Measurements from ENCODE around the gene ACP2. TPM values are rescaled to one million over a fixed set of nuclear protein-coding genes. Genes with fewer than 3 reads are reported as not detected.
A peak's percentile ranks its signal among the peaks of the same experiment; 100 is the strongest.

ACP2 gene
- total RNA-seq, 2 experiments from 2014 or later, result 24.5 to 26.5 TPM

DNA sequence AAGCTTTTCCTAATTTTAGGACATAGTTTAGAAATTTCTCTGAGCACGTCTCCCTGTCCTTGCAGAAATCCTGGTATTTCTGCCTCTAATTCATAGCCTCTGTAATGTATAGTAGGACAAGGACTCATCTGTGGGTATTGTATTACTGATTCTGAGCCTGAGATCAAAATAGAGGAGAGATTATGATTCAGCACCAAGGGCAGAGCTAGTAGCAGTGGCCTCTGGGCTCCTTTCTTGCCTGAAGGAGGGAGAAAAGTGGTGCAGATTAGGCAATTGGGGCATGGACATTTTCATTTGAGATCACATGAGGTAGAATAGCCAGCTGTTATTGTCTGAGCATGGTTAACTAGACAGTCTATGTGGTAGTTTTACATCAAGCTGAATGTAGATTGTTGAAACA is 24.1 kb upstream of the ACP2 start:
- Histone ChIP-seq H3K79me2 (ENCODE audit: insufficient read depth, low read depth, low read length) (peaks cover 41% of the 10 kb centered on the region), H3K4me1 (ENCODE audit: insufficient read depth, low read length, poor library complexity, severe bottlenecking) (peaks cover 38% of the 10 kb centered on the region), H3K27ac (ENCODE audit: low read depth, low read length, poor library complexity, severe bottlenecking) (peak overlapping the region; percentile 27), H3K4me3 (ENCODE audit: low read depth, low read length, poor library complexity, severe bottlenecking) (peak overlapping the region; percentile 78), H3K4me2 (ENCODE audit: low read length) (peak overlapping the region; percentile 86), H3K9me2 (ENCODE audit: insufficient read depth, low read length) (no peaks in the 10 kb centered on the region), H2AFZ (ENCODE audit: low read length) (no peak overlapping the region), H3K9me3 (ENCODE audit: low read length) (no peaks in the 10 kb centered on the region), H4K20me1 (ENCODE audit: insufficient read depth, low read length) (peaks cover 24% of the 10 kb centered on the region; the same call in 1 of the 2 replicates), H3K36me3 (ENCODE audit: insufficient read depth, low read length) (peaks cover 41% of the 10 kb centered on the region)
- intact Hi-C loops (cut with micrococcal nuclease; ENCODE audit: unreplicated experiment), result loop anchor here (5.0 kb wide), 3 partner anchors 100 to 580 kb away; no protein-coding TSS in a partner anchor
- no peak for TF ChIP-seq EZH2phosphoT487 (IDR thresholded peaks at IDR 0.05; ENCODE audit: borderline replicate concordance, low read depth, low read length)
- TF ChIP-seq, protein P1, sequence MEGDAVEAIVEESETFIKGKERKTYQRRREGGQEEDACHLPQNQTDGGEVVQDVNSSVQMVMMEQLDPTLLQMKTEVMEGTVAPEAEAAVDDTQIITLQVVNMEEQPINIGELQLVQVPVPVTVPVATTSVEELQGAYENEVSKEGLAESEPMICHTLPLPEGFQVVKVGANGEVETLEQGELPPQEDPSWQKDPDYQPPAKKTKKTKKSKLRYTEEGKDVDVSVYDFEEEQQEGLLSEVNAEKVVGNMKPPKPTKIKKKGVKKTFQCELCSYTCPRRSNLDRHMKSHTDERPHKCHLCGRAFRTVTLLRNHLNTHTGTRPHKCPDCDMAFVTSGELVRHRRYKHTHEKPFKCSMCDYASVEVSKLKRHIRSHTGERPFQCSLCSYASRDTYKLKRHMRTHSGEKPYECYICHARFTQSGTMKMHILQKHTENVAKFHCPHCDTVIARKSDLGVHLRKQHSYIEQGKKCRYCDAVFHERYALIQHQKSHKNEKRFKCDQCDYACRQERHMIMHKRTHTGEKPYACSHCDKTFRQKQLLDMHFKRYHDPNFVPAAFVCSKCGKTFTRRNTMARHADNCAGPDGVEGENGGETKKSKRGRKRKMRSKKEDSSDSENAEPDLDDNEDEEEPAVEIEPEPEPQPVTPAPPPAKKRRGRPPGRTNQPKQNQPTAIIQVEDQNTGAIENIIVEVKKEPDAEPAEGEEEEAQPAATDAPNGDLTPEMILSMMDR (conservative IDR thresholded peaks at IDR 0.05; ENCODE audit: low read length), result no peak
- CTCF ChIA-PET (ENCODE audit: unreplicated experiment), result interaction anchor here (0.7 kb wide), 2 partner anchors 52 to 308 kb away, joined by 3 read pairs; no protein-coding TSS in a partner anchor
- BruUV-seq (replicated peaks), result no TSS peak
- DNase-seq (ENCODE audit: low spot score), result peak; percentile 13
- POLR2A ChIA-PET, result interaction anchor here (0.8 to 2.0 kb wide), 5 partner anchors 10 to 170 kb away, joined by 3 to 7 read pairs (median 3); partner anchors contain the start of gene ACP2

DNA sequence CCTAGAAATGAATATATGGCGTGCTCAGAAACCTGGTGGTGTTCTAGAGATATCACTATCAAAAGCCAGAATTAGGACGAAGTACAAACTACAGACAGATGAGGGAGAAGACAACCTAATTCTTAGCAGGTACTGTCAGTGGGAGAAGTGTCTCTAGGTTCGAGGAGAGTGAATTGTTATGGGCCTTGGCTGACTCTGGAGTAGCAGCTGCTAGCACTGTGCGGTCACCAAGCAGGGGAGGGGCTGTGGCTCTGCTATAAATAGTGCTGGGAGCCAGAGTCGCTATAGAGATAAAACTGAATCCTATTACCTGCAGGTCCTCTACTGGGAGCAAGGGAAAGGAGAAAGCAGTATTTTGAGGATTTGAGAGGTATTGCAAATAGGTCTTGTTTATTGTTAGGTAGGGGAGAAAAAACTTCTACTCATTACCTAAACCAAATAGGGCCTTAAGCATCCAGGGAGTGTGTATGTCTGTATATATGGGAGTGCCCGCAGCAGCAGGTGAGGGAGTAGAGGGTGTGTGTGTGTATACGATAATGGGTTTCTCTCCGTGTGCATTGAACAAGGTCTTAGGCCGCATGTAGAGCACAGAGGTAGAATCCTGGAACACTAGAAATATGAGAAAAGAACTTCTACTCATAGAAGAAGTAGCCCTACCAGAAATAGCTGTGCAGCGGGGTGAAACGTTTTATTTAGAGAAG is 23.5 kb upstream of the ACP2 start:
- CTCF ChIA-PET (ENCODE audit: unreplicated experiment), result interaction anchor here (1.8 kb wide), 1 partner anchor 139 kb away, joined by 6 read pairs; no protein-coding TSS in a partner anchor
- peaks cover 40% of the 10 kb centered on the region for H3K4me1 ChIP-seq (ENCODE audit: insufficient read depth, low read length, poor library complexity, severe bottlenecking)
- H3K36me3 ChIP-seq (ENCODE audit: insufficient read depth, low read length), result peaks cover 35% of the 10 kb centered on the region
- peaks cover 24% of the 10 kb centered on the region; the same call in 1 of the 2 replicates for H4K20me1 ChIP-seq (ENCODE audit: insufficient read depth, low read length)
- peak overlapping the region; percentile 78 for H3K4me3 ChIP-seq (ENCODE audit: low read depth, low read length, poor library complexity, severe bottlenecking)
- no peaks in the 10 kb centered on the region for H3K9me2 ChIP-seq (ENCODE audit: insufficient read depth, low read length)
- no peak for TF ChIP-seq EZH2phosphoT487 (IDR thresholded peaks at IDR 0.05; ENCODE audit: borderline replicate concordance, low read depth, low read length)
- TF ChIP-seq, protein P1 (conservative IDR thresholded peaks at IDR 0.05; ENCODE audit: low read length), result no peak
- H3K9me3 ChIP-seq (ENCODE audit: low read length), result no peaks in the 10 kb centered on the region
- H2AFZ ChIP-seq (ENCODE audit: low read length), result no peak overlapping the region
- H3K4me2 ChIP-seq (ENCODE audit: low read length), result peak overlapping the region; percentile 86
- intact Hi-C loops (cut with micrococcal nuclease; ENCODE audit: unreplicated experiment), result loop anchor here (5.0 kb wide), 3 partner anchors 100 to 580 kb away; no protein-coding TSS in a partner anchor
- H3K79me2 ChIP-seq (ENCODE audit: insufficient read depth, low read depth, low read length), result peaks cover 41% of the 10 kb centered on the region
- peak; percentile 43 for DNase-seq (ENCODE audit: low spot score)
- no TSS peak for BruUV-seq (replicated peaks)
- H3K27ac ChIP-seq (ENCODE audit: low read depth, low read length, poor library complexity, severe bottlenecking), result peak overlapping the region; percentile 27
- POLR2A ChIA-PET, result interaction anchor here (0.7 to 2.0 kb wide), 6 partner anchors 9 to 171 kb away, joined by 3 to 7 read pairs (median 3); partner anchors contain the start of gene ACP2

Measured in OCI-LY7 (cell line).